ENCODE results near the gene NHSL1.

The NHSL1 gene

DNA sequence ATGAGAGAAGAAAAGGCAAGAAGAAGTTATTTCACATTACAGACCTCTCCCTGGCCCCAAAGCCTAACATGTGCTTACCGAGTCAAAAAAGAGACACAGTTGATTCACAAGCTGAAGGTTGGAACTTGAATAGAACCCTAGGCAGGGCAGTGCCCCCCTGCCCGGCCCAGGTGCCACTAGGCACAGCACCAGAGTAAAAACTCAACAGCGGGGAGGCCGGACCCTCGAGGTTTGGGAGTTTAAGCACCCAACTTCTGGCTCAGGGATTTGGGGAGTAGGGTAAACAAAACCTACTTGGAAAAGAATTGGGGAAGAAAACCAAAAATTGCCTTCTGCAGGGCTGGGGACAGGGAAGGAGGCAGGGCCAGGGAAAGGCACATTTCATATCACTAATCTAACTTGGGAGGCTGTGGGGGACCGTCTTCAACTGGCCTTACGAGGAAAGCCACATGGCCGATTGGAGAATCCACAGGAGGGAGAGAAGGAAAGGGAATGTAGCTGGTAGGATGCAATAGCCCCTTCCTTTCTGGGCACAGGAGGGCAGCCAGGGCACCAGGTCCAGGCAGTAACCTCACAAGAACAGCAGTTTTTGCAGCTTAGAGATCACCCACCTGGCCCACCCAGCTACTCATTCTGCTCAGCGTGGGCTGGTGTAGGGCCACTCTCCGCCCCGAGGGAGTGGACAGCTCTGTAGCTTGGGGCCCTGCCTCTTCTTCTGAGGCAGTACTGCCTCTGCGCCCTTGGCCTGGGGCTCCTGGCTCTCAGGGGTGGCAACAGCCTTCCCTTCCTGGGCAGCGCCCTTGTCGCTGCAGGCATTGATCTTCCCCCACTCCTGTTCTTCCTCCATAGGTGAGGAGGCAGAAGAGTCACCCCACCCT is 97.1 kb downstream of the NHSL1 start:
- DNase-seq (ENCODE audit: low read depth in 2 of 2): no peak

DNA sequence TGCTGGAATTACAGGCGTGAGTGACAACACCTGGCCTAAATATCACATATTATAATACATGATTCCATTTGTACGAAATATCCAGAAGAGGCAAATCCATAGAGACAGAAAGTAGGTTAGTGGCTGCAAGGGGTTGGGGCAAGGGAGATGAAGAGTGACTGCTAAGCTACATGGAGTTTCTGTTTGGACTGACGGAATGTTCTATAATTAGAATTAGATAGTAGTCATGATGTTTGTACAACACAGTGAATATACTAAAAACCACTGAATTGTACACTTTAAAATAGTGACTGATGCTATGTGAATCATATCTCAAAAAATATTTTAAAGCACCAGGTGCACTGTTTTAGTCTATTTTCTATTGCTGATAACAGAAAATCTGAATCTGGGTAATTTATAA is 99.0 kb downstream of the NHSL1 start:
- DNase-seq (ENCODE audit: low read depth in 2 of 2): no peak

GRCh38 chr6:138397128-138398122 is 101.9 kb downstream of the NHSL1 start:
- DNase-seq (ENCODE audit: low read depth in 2 of 2): no peak

DNA sequence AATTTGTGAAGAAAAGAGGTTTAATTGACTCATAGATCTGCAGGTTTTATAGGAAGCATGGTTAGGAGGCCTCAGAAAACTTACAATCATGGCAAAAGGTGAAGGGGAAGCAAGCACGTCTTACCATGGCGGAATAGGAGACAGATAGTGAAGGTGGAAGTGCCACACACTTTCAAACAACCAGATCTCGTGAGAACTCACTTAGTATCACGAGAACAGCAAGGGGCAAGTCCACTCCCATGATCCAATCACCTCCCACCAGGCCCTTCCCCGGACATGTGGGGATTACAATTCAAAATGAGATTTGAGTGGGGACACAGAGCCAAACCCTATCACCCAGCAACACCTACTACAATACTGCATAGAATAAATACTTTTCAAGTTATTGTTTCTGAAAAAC is 102.6 kb downstream of the NHSL1 start:
- DNase-seq (ENCODE audit: low read depth in 2 of 2): no peak

DNA sequence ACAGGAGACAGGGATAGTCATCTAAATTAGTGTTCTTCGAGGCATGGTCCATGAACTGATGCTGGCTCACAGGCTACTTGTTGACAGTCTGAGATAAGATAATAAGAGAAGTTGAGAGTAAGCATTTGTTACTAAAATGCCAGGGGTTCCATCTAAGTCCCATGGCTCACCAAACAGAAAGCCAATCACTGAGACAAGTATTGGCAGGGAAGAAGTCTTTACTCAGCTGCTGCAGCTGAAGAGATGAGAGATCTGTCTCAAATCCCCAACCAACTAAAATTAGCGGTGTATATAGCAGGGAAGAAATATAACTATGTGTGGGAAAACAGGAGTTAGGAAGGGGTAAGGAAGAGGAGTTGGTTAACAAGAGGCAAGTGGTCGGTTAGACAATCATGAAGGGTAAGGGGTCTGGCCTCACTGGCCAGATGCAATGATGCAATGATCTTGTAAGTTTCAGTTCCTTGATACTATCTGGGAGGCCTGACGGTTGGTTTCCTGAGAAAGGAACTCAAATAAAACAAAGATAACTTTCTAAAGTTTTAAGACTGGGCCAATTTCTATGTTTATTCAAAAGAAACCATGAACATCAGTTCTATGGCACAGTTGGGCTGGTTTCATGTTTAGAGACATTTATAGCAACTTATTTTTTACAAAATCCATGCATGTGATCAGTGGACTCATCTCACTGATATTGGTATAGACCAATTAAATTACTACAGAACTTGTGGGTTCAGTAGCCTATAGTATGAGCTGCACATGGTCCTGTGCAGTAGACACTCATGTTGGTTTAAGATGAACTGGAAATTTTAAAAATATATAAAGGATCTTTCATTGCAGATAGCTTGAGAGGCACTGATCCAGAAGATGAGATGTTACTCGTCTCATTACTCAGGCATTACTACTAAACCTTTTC is 105.2 kb downstream of the NHSL1 start:
- no peak for DNase-seq (ENCODE audit: low read depth in 2 of 2)

GRCh38 chr6:138389551-138389950 is 109.7 kb downstream of the NHSL1 start:
- DNase-seq (ENCODE audit: low read depth in 2 of 2): no peak

DNA sequence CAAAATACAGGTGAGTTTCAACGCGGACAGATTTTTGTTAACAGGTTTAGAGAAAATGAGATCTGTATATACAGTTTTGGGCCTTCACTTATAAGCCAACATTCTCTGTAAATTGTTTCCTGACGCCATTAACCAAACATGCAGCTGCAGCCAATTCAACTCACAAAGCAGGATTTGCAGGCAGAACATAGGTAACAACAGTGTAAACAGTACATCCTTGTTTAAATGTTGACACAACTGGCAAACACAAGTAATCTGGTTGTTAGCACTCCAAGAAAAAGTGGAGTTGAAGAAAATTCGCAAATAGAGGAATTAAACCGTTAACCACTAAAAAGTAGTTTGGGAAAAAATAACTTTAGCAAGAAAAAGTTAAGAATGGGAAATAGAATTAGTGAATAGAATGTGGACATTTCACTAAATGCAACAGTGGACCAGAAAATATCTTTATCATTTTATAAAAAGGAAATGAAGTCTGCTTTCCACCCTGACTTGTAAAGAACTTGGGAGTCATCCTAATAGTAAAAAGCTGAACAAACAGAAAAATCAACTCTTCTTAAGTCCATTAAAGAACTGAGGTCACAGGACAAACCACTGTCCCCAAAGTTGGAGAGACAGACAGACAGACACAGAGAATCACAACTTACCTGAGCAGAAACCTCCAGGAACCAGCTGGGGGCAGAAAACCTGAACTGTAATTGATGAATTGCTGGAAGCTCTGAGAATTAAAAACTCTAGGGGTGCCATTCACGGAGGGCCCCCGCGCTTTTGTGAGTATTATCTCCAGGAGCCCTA is 111.5 kb downstream of the NHSL1 start:
- DNase-seq (ENCODE audit: low read depth in 2 of 2): no peak

GRCh38 chr6:138386897-138387296 is 112.4 kb downstream of the NHSL1 start:
- no peak for DNase-seq (ENCODE audit: low read depth in 2 of 2)

GRCh38 chr6:138383776-138384175 is 115.5 kb downstream of the NHSL1 start:
- no peak for DNase-seq (ENCODE audit: low read depth in 2 of 2)

GRCh38 chr6:138382498-138383265 is 116.6 kb downstream of the NHSL1 start:
- no peak for DNase-seq (ENCODE audit: low read depth in 2 of 2)

DNA sequence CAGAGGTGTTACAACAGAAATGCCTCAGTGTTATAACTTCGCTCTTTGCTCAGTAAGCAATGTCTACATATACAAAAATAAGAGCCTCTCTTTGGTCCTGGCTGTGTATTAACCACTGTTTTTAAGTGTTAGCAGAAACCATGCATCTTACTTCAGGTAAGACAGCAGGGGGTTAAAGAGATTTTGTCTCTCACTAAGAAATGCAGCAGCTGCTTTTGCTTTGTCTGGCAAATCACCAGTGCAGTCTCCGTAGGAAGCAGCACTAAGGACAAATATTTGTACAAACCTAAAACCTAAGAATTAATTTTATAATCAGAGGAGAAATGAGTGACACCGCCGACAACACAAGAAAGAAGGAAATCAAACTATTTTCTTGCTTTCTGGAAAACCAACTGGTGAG is 120.8 kb downstream of the NHSL1 start:
- no peak for DNase-seq (ENCODE audit: low read depth in 2 of 2)

DNA sequence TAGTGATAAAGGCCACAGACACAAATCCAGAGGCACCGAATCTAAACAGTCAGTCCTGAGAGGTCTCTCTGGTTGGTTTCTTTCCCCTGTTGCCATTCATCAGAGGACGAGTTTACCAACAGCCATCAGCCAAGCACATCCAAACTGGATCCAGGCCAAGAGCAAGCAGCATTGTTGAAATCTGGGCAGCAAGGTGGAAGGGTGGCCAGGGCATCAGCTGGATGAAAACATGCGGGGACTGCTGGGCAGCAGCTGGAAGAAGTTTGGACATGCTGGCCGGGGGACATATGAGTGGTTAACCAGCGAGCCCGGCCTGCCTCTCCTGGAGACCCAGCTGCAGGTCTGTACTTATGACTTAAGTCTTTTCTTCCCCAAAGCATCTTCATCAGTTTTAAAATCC is 121.5 kb downstream of the NHSL1 start, which contains the start of gene SMIM28:
SMIM28 (plus strand) TSS at position 62 of the 400 bp plus-strand sequence; CDS start at position 230, 168 bp downstream.
- no peak for DNase-seq (ENCODE audit: low read depth in 2 of 2)

DNA sequence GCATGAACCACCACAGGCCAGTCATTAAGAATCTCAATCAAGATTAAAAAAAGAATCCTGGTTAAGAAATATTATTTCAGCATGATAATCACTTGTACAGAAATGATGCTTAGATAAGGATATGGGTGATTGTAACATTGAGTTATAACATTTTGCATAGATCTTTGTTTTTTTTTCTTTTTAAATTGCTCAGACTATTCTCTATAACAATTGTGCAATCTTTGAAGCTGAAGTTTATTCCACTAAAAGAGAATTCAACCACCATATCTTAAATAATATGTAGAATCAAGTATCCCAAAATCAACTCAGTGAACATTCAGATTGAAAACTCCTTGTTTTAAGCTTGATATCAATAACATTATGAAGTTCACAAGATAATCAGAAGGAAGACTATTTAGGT is 122.3 kb downstream of the NHSL1 start:
- no peak for DNase-seq (ENCODE audit: low read depth in 2 of 2)

DNA sequence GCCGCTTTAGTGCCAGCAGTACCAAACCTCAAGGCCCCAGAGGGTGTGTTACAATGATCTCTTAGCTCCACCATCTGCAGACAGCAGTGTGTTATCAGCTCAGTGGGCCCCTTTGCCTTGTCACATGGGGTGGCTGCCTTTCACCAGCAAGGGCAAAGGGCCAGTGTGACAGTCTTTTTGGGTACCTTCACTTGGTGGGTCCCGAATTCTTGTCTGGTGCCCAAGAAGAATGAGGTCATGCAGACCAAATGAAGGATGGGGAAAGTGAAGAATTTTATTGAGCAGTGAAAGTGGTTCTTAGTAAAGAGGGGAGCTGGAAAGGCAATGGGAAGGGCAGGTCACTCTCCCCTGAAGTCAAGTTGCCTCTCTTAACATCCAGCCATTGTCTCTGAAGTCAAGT is 124.5 kb downstream of the NHSL1 start:
- DNase-seq (ENCODE audit: low read depth in 2 of 2): no peak

DNA sequence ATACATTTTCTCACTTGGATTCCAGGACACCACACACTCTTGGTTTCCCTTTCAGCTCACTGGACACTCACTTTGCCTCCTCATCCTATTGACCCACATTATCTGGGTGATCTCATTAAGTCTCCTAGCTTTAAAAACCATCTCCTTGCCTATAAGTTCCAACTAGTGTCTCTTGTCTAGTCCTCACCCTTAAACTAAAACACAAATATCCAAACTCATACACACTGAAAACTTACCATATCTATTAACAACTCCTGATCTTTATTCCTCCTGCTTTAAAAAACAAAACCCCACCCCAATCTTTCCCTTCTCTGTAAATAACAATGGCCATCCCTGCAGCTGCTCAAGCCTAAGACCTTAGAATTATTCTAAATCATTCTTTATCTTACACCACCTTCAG is 125.1 kb downstream of the NHSL1 start:
- DNase-seq (ENCODE audit: low read depth in 2 of 2): no peak

DNA sequence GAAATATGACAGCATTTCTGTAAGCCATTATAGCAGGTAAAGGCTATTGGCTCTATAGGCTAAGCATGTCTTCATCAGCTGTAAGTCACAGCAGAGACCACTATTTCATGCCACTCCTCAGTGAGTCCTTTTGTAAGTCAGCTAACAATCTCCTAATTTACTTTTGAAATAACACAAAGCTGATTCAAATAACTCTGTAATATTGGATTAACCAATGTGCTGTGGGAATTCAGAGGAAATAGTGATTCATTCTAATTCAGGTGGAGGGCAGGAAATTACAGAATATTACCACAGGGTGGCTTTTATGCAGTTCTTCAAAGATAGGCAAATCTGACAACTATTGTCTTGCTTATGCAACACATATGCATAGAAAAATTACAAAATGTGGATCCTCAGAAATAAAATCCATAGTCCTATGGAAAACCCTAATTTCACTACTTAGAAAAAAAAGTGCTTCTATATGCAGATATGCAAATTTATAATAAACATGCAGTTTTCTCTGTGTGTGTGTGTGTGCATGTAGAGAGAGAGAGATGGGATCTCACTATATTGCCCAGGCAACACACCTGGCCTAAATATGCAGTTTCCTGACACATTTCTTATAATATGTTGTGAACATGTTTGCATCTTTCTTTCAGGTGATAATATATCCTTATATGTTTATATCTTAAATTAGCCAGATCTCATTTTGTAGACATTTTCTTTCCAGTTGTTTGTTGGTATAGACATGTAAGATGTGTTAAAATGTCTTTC is 126.4 kb downstream of the NHSL1 start:
- no peak for DNase-seq (ENCODE audit: low read depth in 2 of 2)
